CD14-positive monocyte (primary cell): ENCODE data around the gene TINAG. TPM values are rescaled to one million over a fixed set of nuclear protein-coding genes. Genes with fewer than 3 reads are reported as not detected.

Experiments
- DNase-seq, 3 donors: peaks; one replicate each; pipeline ENCODE4 v3.0.0-alpha.2; 2011 to 2022
- H2AFZ ChIP-seq: 2 replicates; pipeline ENCODE4 v1.6.0; 2012; ENCODE audit warnings: mild to moderate bottlenecking, low read depth, low read length, inconsistent platforms; ENCODE audit not compliant: insufficient read depth, poor library complexity, severe bottlenecking
- H3K27ac ChIP-seq, 2 donors: 1 replicate in 1 of 2; 2 replicates in 1 of 2; pipeline ENCODE4 v1.5.1; 2012 to 2013; ENCODE audit warnings: low read length in 2 of 2, control low read depth in 1 of 2, inconsistent platforms in 1 of 2, low read depth in 1 of 2, mild to moderate bottlenecking in 1 of 2
- H3K27me3 ChIP-seq, 2 donors: one replicate each; pipeline versions ENCODE4 v1.6.0 to v1.6.1; 2011 to 2013; ENCODE audit warnings: low read length in 2 of 2; ENCODE audit not compliant: control insufficient read depth in 2 of 2, insufficient read depth in 2 of 2
- H3K36me3 ChIP-seq, 2 donors: replicated peaks in 1 of 2; 1 replicate in 1 of 2; 2 replicates in 1 of 2; pipeline versions ENCODE4 v1.5.1 to v1.6.1; 2012 to 2013; ENCODE audit warnings: low read length in 2 of 2, control low read depth in 1 of 2, inconsistent platforms in 1 of 2, mild to moderate bottlenecking in 1 of 2; ENCODE audit not compliant: insufficient read depth in 2 of 2, control insufficient read depth in 1 of 2
- H3K4me1 ChIP-seq, 2 donors: 1 replicate in 1 of 2; 2 replicates in 1 of 2; pipeline versions ENCODE4 v1.5.1 to v1.6.1; 2012 to 2013; ENCODE audit warnings: low read length in 2 of 2, control low read depth in 1 of 2, inconsistent platforms in 1 of 2, mild to moderate bottlenecking in 1 of 2, moderate library complexity in 1 of 2; ENCODE audit not compliant: insufficient read depth in 2 of 2, control insufficient read depth in 1 of 2
- H3K4me2 ChIP-seq: replicated peaks from 2 replicates; pipeline ENCODE3; 2012; ENCODE audit warnings: low read length, moderate library complexity, mild to moderate bottlenecking; ENCODE audit not compliant: poor library complexity, severe bottlenecking; ENCODE audit errors: extremely low read depth
- H3K4me3 ChIP-seq, 3 experiments: fragments of 200-600 bp in 1 of 3; sonication (generic) in 1 of 3; replicated peaks in 1 of 3; 1 replicate in 2 of 3; 2 replicates in 1 of 3; pipeline ENCODE4 v1.5.1; 2011 to 2013; ENCODE audit warnings: low read length in 3 of 3, mild to moderate bottlenecking in 3 of 3, control low read depth in 2 of 3, low read depth in 2 of 3, inconsistent platforms in 1 of 3, moderate library complexity in 1 of 3
- H3K79me2 ChIP-seq: 2 replicates; pipeline ENCODE4 v1.6.0; 2012; ENCODE audit warnings: mild to moderate bottlenecking, control low read depth, inconsistent platforms, low read length, moderate library complexity; ENCODE audit not compliant: insufficient read depth
- H3K9ac ChIP-seq: 2 replicates; pipeline ENCODE4 v1.6.0; 2017; ENCODE audit warnings: low read length, mild to moderate bottlenecking; ENCODE audit not compliant: insufficient read depth, poor library complexity, severe bottlenecking
- H3K9me3 ChIP-seq, 2 donors: replicated peaks in 1 of 2; 1 replicate in 1 of 2; 2 replicates in 1 of 2; pipeline versions ENCODE4 v1.5.1 to v1.6.1; 2012 to 2013; ENCODE audit warnings: low read length in 2 of 2, control low read depth in 1 of 2; ENCODE audit not compliant: control insufficient read depth in 1 of 2, insufficient read depth in 1 of 2
- H4K20me1 ChIP-seq: 2 replicates; pipeline ENCODE4 v1.6.0; 2012; ENCODE audit warnings: mild to moderate bottlenecking, low read length, control low read depth, moderate library complexity; ENCODE audit not compliant: insufficient read depth
- H3K27ac Mint-ChIP-seq, 7 donors: one replicate each; pipeline ENCODE4 v1.8.0; 2020; ENCODE audit warnings: mild to moderate bottlenecking in 7 of 7, mixed read lengths in 7 of 7, moderate library complexity in 6 of 7, inconsistent platforms in 2 of 7
- H3K27me3 Mint-ChIP-seq, 3 donors: one replicate each; pipeline ENCODE4 v1.8.0; 2021 to 2022; ENCODE audit warnings: low read depth in 3 of 3, mild to moderate bottlenecking in 3 of 3, mixed read lengths in 3 of 3, moderate library complexity in 3 of 3, inconsistent platforms in 1 of 3
- H3K36me3 Mint-ChIP-seq, 2 donors: one replicate each; pipeline ENCODE4 v1.8.0; 2020; ENCODE audit warnings: mixed read lengths in 2 of 2, inconsistent platforms in 1 of 2, mild to moderate bottlenecking in 1 of 2
- H3K4me1 Mint-ChIP-seq: one replicate; pipeline ENCODE4 v1.8.0; 2020; ENCODE audit warnings: mild to moderate bottlenecking, mixed read lengths
- H3K4me3 Mint-ChIP-seq, 2 donors: one replicate each; pipeline ENCODE4 v1.8.0; 2020; ENCODE audit warnings: mild to moderate bottlenecking in 2 of 2, mixed read lengths in 2 of 2, moderate library complexity in 1 of 2
- H3K9me3 Mint-ChIP-seq, 7 donors: one replicate each; pipeline ENCODE4 v1.8.0; 2020 to 2022; ENCODE audit warnings: mixed read lengths in 7 of 7, mild to moderate bottlenecking in 6 of 7, moderate library complexity in 6 of 7, inconsistent platforms in 2 of 7
- WGBS: methylation state at CpG from one replicate; pipeline ENCODE4 v1.1.5; 2013; ENCODE audit warnings: missing lambda C conversion rate; ENCODE audit not compliant: insufficient coverage; 5-methylcytosine and 5-hydroxymethylcytosine counted together
- intact Hi-C, 2 donors: fragments of 100-400 bp; cut with micrococcal nuclease; formaldehyde crosslinking; loops; one replicate each; pipeline versions ENCODE4 v1.15.0 to v1.15.1; 2023
- polyA minus RNA-seq: library from RNA; depleted of rRNA, polyadenylated mRNA; stranded (reverse); fragments of >200 nt; gene quantifications from 2 replicates; pipeline ENCODE4 v1.2.3, GENCODE V29; 2012
- polyA plus RNA-seq, 3 donors: library from polyadenylated mRNA; depleted of rRNA in 1 of 3; unstranded in 2 of 3; stranded (reverse) in 1 of 3; fragments of 300-500 nt in 2 of 3; fragments of >200 nt in 1 of 3; fragmentation: Illumina TruSeq in 2 of 3; gene quantifications; 1 replicate in 2 of 3; 2 replicates in 1 of 3; pipeline ENCODE4 v1.2.3, GENCODE V29; 2012 to 2021
- total RNA-seq, 12 experiments: library from RNA in 1 of 12; stranded (reverse) in 1 of 12; fragments of 120-200 nt in 1 of 12; gene quantifications; one replicate each; pipeline ENCODE4 v1.2.4 and lab custom pipeline; 2013 to 2026; ENCODE audit warnings: mixed read lengths in 6 of 12, inconsistent platforms in 1 of 12
- TF ChIP-seq, protein P1 (sequence below): fragments of 200-600 bp; IDR thresholded peaks from one replicate; pipeline ENCODE4 v1.8.0; 2022; ENCODE audit warnings: antibody characterized with exemption, mild to moderate bottlenecking

Gene TINAG, protein sequence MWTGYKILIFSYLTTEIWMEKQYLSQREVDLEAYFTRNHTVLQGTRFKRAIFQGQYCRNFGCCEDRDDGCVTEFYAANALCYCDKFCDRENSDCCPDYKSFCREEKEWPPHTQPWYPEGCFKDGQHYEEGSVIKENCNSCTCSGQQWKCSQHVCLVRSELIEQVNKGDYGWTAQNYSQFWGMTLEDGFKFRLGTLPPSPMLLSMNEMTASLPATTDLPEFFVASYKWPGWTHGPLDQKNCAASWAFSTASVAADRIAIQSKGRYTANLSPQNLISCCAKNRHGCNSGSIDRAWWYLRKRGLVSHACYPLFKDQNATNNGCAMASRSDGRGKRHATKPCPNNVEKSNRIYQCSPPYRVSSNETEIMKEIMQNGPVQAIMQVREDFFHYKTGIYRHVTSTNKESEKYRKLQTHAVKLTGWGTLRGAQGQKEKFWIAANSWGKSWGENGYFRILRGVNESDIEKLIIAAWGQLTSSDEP
- not detected for total RNA-seq (2013)
- polyA plus RNA-seq = not detected
- polyA minus RNA-seq = not detected in 2 replicates
- total RNA-seq (lab: John Stamatoyannopoulos, UW) = 0 to 1.3 (median 0) reads per million in 11 experiments

DNA sequence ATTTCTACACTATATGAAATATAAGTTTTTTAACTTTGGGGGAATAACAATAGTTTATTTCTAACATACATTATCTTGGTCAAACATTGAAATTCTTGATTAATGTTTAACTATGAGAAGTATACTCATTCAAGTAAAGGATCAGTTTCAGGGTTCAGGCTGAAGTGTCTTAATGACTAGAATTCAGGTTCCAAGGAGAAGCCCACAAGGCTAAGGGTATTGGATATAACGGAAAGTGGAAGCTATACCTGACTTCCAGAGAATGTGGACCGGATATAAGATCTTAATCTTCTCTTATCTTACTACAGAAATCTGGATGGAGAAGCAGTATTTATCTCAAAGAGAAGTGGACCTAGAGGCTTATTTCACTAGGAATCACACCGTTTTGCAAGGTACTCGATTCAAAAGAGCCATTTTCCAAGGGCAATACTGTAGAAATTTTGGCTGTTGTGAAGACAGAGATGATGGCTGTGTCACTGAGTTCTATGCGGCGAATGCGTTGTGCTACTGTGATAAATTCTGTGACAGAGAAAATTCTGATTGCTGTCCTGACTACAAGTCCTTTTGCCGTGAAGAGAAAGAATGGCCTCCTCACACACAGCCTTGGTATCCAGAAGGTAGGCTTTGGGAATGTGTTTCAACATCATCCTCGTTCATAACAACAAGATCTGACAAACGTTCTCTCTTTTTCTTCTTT is at the start of gene TINAG:
Gene TINAG (plus strand): TSS at position 153 of the 697 bp plus-strand sequence. CDS start 110 bp downstream, at position 263.
- Mint-ChIP-seq H3K27me3 (no peaks in the 10 kb centered on the region), H3K9me3 (peaks cover 0 to 6% (median 2%) of the 10 kb centered on the region in 7 donors), H3K27ac (no peak within 1 kb of the TSS), H3K4me3 (no peak within 1 kb of the TSS), H3K36me3 (no peaks in the 10 kb centered on the region), H3K4me1 (no peaks in the 10 kb centered on the region)
- TF ChIP-seq, protein P1, sequence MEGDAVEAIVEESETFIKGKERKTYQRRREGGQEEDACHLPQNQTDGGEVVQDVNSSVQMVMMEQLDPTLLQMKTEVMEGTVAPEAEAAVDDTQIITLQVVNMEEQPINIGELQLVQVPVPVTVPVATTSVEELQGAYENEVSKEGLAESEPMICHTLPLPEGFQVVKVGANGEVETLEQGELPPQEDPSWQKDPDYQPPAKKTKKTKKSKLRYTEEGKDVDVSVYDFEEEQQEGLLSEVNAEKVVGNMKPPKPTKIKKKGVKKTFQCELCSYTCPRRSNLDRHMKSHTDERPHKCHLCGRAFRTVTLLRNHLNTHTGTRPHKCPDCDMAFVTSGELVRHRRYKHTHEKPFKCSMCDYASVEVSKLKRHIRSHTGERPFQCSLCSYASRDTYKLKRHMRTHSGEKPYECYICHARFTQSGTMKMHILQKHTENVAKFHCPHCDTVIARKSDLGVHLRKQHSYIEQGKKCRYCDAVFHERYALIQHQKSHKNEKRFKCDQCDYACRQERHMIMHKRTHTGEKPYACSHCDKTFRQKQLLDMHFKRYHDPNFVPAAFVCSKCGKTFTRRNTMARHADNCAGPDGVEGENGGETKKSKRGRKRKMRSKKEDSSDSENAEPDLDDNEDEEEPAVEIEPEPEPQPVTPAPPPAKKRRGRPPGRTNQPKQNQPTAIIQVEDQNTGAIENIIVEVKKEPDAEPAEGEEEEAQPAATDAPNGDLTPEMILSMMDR = no peak
- Histone ChIP-seq H2AFZ (no peak within 1 kb of the TSS), H3K4me3 (no peak within 1 kb of the TSS), H3K4me2 (no peak within 1 kb of the TSS), H3K4me1 (no peaks in the 10 kb centered on the region), H3K27me3 (no peaks in the 10 kb centered on the region), H3K27ac (no peak within 1 kb of the TSS), H3K79me2 (no peaks in the 10 kb centered on the region), H3K9me3 (no peaks in the 10 kb centered on the region), H3K36me3 (no peaks in the 10 kb centered on the region), H3K9ac (no peak within 1 kb of the TSS), H4K20me1 (no peaks in the 10 kb centered on the region)
- WGBS = 75% methylated on average over 2 of the region's 10 CpGs
- intact Hi-C loops = no loop called here
- no peak for DNase-seq

DNA sequence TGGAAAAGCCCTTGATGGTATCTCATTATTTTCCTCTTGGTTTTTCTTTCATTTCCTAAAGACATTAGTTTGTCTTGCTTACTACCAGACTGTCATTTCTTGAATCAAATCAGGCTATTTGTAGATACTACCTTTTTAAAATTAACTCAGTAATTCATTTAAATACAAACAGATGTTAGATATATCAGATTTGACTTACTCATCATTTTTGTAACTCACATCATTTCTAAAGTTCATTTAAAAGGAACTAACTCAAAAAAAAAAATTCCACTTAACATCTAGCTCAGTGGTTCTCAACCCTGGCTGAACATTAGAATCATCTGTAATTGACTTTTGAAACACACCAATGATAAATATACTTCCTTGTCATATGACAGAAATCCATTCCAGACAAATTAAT is 48.2 kb upstream of the TINAG start:
- H3K27me3 Mint-ChIP-seq = no peaks in the 10 kb centered on the region
- Histone ChIP-seq H3K4me3 (no peak overlapping the region), H3K4me1 (no peaks in the 10 kb centered on the region), H3K27ac (no peak overlapping the region), H3K27me3 (peaks cover 0 to 2% of the 10 kb centered on the region in 2 donors), H3K9me3 (no peaks in the 10 kb centered on the region), H2AFZ (no peak overlapping the region), H3K36me3 (no peaks in the 10 kb centered on the region), H3K9ac (no peak overlapping the region), H4K20me1 (no peaks in the 10 kb centered on the region), H3K79me2 (no peaks in the 10 kb centered on the region), H3K4me2 (no peak overlapping the region)
- no peaks in the 10 kb centered on the region for H3K4me1 Mint-ChIP-seq
- no peak overlapping the region for H3K4me3 Mint-ChIP-seq
- TF ChIP-seq, protein P1 = no peak
- H3K36me3 Mint-ChIP-seq = no peaks in the 10 kb centered on the region
- H3K27ac Mint-ChIP-seq = no peak overlapping the region
- intact Hi-C loops = no loop called here
- H3K9me3 Mint-ChIP-seq = peaks cover 0 to 3% (median 0%) of the 10 kb centered on the region in 7 donors
- DNase-seq = no peak
